Measurements from ENCODE around the gene GXYLT2.
A peak's percentile ranks its signal among the peaks of the same experiment; 100 is the strongest.

Gene GXYLT2

DNA sequence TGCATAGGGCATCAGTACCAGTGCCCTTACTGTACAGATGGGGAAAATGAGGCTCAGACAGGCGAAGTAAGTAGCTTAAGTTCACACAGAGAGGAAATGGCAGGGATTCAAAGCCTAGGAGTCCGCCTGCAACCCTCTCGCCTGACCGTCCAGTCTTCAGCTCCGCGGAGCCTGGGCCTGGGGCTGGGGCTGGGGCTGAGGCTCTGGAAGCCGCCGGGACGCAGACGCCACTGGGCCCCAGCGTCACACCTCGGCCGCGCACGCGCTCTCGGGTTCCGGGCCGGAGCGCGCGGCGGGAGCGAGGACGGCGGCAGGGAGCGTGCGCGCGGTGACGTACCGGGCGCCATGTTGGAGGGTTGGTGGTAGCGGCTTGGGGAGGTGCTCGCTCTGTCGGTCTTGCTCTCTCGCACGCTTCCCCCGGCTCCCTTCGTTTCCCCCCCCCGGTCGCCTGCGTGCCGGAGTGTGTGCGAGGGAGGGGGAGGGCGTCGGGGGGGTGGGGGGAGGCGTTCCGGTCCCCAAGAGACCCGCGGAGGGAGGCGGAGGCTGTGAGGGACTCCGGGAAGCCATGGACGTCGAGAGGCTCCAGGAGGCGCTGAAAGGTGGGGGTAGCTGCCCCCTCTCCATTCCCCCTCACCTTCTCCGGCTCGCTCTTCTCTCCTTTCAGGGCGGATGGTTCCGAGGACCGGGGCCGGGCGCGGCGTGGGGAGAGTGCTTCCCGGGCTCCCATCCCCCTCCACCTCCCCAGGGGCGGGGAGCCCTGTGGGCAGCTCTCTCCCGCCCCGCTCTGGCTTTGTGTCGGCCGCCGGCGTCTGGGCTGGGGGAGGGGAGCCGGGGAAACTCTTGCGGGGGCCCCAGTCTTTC is 108.9 kb downstream of the GXYLT2 start, which contains the start of gene PPP4R2 (continued):
- TF ChIP-seq, protein P1, sequence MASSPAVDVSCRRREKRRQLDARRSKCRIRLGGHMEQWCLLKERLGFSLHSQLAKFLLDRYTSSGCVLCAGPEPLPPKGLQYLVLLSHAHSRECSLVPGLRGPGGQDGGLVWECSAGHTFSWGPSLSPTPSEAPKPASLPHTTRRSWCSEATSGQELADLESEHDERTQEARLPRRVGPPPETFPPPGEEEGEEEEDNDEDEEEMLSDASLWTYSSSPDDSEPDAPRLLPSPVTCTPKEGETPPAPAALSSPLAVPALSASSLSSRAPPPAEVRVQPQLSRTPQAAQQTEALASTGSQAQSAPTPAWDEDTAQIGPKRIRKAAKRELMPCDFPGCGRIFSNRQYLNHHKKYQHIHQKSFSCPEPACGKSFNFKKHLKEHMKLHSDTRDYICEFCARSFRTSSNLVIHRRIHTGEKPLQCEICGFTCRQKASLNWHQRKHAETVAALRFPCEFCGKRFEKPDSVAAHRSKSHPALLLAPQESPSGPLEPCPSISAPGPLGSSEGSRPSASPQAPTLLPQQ (tag by site-specific recombination; IDR thresholded peaks at IDR 0.05), result peak; percentile 66
- no peak for TF ChIP-seq ZNF560 (tag by site-specific recombination; IDR thresholded peaks at IDR 0.05; ENCODE audit: borderline replicate concordance)
- TF ChIP-seq, protein P2, sequence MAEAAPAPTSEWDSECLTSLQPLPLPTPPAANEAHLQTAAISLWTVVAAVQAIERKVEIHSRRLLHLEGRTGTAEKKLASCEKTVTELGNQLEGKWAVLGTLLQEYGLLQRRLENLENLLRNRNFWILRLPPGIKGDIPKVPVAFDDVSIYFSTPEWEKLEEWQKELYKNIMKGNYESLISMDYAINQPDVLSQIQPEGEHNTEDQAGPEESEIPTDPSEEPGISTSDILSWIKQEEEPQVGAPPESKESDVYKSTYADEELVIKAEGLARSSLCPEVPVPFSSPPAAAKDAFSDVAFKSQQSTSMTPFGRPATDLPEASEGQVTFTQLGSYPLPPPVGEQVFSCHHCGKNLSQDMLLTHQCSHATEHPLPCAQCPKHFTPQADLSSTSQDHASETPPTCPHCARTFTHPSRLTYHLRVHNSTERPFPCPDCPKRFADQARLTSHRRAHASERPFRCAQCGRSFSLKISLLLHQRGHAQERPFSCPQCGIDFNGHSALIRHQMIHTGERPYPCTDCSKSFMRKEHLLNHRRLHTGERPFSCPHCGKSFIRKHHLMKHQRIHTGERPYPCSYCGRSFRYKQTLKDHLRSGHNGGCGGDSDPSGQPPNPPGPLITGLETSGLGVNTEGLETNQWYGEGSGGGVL (tag by site-specific recombination; IDR thresholded peaks at IDR 0.05), result peak; percentile 97
- TF ChIP-seq, protein P3, sequence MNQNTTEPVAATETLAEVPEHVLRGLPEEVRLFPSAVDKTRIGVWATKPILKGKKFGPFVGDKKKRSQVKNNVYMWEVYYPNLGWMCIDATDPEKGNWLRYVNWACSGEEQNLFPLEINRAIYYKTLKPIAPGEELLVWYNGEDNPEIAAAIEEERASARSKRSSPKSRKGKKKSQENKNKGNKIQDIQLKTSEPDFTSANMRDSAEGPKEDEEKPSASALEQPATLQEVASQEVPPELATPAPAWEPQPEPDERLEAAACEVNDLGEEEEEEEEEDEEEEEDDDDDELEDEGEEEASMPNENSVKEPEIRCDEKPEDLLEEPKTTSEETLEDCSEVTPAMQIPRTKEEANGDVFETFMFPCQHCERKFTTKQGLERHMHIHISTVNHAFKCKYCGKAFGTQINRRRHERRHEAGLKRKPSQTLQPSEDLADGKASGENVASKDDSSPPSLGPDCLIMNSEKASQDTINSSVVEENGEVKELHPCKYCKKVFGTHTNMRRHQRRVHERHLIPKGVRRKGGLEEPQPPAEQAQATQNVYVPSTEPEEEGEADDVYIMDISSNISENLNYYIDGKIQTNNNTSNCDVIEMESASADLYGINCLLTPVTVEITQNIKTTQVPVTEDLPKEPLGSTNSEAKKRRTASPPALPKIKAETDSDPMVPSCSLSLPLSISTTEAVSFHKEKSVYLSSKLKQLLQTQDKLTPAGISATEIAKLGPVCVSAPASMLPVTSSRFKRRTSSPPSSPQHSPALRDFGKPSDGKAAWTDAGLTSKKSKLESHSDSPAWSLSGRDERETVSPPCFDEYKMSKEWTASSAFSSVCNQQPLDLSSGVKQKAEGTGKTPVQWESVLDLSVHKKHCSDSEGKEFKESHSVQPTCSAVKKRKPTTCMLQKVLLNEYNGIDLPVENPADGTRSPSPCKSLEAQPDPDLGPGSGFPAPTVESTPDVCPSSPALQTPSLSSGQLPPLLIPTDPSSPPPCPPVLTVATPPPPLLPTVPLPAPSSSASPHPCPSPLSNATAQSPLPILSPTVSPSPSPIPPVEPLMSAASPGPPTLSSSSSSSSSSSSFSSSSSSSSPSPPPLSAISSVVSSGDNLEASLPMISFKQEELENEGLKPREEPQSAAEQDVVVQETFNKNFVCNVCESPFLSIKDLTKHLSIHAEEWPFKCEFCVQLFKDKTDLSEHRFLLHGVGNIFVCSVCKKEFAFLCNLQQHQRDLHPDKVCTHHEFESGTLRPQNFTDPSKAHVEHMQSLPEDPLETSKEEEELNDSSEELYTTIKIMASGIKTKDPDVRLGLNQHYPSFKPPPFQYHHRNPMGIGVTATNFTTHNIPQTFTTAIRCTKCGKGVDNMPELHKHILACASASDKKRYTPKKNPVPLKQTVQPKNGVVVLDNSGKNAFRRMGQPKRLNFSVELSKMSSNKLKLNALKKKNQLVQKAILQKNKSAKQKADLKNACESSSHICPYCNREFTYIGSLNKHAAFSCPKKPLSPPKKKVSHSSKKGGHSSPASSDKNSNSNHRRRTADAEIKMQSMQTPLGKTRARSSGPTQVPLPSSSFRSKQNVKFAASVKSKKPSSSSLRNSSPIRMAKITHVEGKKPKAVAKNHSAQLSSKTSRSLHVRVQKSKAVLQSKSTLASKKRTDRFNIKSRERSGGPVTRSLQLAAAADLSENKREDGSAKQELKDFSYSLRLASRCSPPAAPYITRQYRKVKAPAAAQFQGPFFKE (tag by site-specific recombination; IDR thresholded peaks at IDR 0.05; ENCODE audit: borderline replicate concordance), result no peak
- TF ChIP-seq, protein P4, sequence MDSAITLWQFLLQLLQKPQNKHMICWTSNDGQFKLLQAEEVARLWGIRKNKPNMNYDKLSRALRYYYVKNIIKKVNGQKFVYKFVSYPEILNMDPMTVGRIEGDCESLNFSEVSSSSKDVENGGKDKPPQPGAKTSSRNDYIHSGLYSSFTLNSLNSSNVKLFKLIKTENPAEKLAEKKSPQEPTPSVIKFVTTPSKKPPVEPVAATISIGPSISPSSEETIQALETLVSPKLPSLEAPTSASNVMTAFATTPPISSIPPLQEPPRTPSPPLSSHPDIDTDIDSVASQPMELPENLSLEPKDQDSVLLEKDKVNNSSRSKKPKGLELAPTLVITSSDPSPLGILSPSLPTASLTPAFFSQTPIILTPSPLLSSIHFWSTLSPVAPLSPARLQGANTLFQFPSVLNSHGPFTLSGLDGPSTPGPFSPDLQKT (IDR thresholded peaks at IDR 0.05; ENCODE audit: borderline replicate concordance, low read depth, low read length), result no peak
- TF ChIP-seq, protein P5, sequence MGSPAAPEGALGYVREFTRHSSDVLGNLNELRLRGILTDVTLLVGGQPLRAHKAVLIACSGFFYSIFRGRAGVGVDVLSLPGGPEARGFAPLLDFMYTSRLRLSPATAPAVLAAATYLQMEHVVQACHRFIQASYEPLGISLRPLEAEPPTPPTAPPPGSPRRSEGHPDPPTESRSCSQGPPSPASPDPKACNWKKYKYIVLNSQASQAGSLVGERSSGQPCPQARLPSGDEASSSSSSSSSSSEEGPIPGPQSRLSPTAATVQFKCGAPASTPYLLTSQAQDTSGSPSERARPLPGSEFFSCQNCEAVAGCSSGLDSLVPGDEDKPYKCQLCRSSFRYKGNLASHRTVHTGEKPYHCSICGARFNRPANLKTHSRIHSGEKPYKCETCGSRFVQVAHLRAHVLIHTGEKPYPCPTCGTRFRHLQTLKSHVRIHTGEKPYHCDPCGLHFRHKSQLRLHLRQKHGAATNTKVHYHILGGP (tag by site-specific recombination; IDR thresholded peaks at IDR 0.05), result no peak
- no peak for TF ChIP-seq ZNF169 (tag by site-specific recombination; IDR thresholded peaks at IDR 0.05)
- TF ChIP-seq ZNF112 (tag by site-specific recombination; IDR thresholded peaks at IDR 0.05), result no peak
- TF ChIP-seq MZF1 (tag by site-specific recombination; IDR thresholded peaks at IDR 0.05; ENCODE audit: borderline replicate concordance), result no peak
- peak; percentile 80 for TF ChIP-seq ZXDB (tag by site-specific recombination; IDR thresholded peaks at IDR 0.05)
- TF ChIP-seq ZNF701 (tag by site-specific recombination; IDR thresholded peaks at IDR 0.05), result no peak
- TF ChIP-seq ZNF266 (tag by site-specific recombination; IDR thresholded peaks at IDR 0.05; ENCODE audit: low read depth), result no peak
- TF ChIP-seq BCL11B (tag by site-specific recombination; IDR thresholded peaks at IDR 0.05; ENCODE audit: low read depth), result no peak
- TF ChIP-seq, protein P6, sequence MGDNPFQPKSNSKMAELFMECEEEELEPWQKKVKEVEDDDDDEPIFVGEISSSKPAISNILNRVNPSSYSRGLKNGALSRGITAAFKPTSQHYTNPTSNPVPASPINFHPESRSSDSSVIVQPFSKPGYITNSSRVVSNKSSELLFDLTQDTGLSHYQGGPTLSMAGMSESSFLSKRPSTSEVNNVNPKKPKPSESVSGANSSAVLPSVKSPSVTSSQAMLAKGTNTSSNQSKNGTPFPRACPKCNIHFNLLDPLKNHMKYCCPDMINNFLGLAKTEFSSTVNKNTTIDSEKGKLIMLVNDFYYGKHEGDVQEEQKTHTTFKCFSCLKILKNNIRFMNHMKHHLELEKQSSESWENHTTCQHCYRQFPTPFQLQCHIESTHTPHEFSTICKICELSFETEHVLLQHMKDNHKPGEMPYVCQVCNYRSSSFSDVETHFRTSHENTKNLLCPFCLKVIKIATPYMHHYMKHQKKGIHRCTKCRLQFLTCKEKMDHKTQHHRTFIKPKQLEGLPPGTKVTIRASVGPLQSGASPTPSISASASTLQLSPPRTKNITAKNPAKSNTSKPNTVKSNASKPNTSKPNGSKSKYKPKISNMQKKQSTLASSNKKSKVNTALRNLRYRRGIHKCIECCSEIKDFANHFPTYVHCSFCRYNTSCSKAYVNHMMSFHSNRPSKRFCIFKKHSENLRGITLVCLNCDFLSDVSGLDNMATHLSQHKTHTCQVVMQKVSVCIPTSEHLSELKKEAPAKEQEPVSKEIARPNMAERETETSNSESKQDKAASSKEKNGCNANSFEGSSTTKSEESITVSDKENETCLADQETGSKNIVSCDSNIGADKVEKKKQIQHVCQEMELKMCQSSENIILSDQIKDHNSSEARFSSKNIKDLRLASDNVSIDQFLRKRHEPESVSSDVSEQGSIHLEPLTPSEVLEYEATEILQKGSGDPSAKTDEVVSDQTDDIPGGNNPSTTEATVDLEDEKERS (tag by site-specific recombination; IDR thresholded peaks at IDR 0.05), result no peak
- peak; percentile 22; the same call in 1 of the 2 replicates for TF ChIP-seq ZNF660 (tag by site-specific recombination; IDR thresholded peaks at IDR 0.05)
- TF ChIP-seq, protein P7, sequence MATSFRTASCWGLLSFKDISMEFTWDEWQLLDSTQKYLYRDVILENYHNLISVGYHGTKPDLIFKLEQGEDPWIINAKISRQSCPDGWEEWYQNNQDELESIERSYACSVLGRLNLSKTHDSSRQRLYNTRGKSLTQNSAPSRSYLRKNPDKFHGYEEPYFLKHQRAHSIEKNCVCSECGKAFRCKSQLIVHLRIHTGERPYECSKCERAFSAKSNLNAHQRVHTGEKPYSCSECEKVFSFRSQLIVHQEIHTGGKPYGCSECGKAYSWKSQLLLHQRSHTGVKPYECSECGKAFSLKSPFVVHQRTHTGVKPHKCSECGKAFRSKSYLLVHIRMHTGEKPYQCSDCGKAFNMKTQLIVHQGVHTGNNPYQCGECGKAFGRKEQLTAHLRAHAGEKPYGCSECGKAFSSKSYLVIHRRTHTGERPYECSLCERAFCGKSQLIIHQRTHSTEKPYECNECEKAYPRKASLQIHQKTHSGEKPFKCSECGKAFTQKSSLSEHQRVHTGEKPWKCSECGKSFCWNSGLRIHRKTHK (tag by site-specific recombination; IDR thresholded peaks at IDR 0.05), result no peak
- TF ChIP-seq ZNF600 (tag by site-specific recombination; IDR thresholded peaks at IDR 0.05), result peak; percentile 74
- TF ChIP-seq SP2 (tag by site-specific recombination; IDR thresholded peaks at IDR 0.05), result peak; percentile 22; the same call in 1 of the 2 replicates
- TF ChIP-seq REPIN1 (tag by site-specific recombination; IDR thresholded peaks at IDR 0.05; ENCODE audit: low read depth), result no peak
- TF ChIP-seq SP3 (tag by site-specific recombination; IDR thresholded peaks at IDR 0.05), result peak; percentile 53
- no peak for TF ChIP-seq ZNF239 (tag by site-specific recombination; IDR thresholded peaks at IDR 0.05)
- TF ChIP-seq ZNF350 (tag by site-specific recombination; IDR thresholded peaks at IDR 0.05), result no peak

Data from HEK293 (cell line).